Limb (tissue), 2 donors: ENCODE measurements around the gene TMEM132E.
A peak's percentile ranks its signal among the peaks of the same experiment; 100 is the strongest.

Source experiments
- DNase-seq, 2 donors: peaks; one replicate each; pipeline ENCODE4 v3.0.0-alpha.2; 2016; ENCODE audit errors: extremely low spot score in 2 of 2

Gene TMEM132E

GRCh38 chr17:34633760-34634159 is 54.4 kb downstream of the TMEM132E start:
- DNase-seq = no peak

DNA sequence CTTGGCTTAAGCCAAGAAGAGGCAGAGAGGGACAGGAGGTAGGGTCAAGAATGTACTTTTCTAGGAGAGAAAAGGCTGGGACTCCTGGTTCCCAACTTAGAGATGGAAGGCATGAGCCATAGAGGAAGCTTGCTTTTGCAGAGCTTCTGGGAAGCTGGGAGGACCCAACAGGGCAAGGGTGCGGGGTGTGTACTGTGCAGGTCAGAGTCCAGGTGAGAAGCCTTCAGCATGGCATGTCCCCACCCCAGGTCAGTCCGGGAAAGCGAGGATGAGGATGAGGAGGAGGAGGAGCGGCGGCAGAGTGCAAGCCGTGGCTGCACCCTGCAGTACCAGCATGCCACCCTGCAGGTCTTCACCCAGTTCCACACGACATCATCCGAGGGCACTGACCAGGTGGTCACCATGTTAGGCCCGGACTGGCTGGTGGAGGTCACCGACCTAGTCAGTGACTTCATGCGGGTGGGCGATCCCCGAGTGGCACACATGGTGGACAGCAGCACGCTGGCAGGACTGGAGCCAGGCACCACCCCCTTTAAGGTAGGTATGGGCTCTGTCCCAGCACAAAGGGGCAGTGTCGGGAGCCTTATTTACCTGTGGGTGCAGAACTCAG is 55.3 kb downstream of the TMEM132E start:
- DNase-seq = no peak

GRCh38 chr17:34635876-34636275 is 56.5 kb downstream of the TMEM132E start:
- no peak for DNase-seq

DNA sequence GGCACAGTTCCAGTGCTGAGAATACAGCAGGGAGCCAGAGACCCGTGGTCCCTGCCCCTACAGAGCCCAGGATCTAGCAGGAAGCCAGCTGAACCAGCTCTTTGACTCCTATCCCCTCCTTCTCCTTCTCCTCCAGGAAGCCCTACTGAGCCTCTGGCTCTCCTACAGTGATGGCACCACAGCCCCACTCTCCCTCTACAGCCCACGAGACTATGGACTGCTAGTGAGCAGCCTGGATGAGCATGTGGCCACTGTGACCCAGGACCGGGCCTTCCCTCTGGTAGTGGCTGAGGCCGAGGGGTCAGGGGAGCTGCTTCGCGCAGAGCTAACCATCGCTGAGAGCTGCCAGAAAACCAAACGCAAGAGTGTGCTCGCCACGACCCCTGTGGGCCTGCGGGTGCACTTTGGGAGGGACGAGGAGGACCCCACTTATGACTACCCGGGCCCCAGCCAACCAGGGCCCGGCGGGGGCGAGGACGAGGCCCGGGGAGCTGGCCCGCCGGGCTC is 57.7 kb downstream of the TMEM132E start:
- no peak for DNase-seq

DNA sequence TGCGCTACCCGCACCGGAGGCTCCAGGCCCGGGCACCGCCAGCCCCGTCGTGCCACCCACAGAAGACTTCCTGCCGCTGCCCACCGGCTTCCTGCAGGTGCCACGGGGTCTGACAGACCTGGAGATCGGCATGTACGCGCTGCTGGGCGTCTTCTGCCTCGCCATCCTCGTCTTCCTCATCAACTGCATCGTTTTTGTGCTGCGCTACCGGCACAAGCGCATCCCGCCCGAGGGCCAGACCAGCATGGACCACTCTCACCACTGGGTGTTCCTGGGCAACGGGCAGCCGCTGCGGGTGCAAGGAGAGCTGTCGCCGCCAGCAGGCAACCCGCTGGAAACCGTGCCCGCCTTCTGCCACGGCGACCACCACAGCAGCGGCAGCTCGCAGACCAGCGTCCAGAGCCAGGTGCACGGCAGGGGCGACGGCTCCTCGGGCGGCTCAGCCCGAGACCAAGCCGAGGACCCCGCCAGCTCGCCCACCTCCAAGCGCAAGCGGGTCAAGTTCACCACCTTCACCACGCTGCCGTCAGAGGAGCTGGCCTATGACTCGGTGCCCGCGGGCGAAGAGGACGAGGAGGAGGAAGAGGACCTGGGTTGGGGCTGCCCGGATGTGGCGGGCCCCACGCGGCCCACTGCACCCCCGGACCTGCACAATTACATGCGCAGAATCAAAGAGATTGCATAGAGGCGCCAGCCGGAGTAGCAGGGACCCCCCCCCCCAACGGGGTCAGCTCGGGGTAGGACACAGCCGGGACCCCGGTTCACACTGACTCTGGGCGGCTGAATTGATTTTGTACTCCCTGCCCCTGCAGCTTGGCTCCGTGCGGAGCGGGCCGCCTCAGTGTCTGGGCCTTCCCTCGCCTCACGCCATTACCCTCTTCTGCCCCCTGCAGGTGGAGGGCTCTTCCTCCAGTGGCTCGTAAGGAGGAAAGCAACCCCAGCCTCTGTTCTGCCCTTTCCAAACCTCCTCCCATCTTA is 58.5 kb downstream of the TMEM132E start:
- DNase-seq = peak; percentile 64 to 86

- DNase-seq = no peak
Observed at GRCh38 chr17:34638526-34639260, 59.3 kb downstream of the TMEM132E start.

DNA sequence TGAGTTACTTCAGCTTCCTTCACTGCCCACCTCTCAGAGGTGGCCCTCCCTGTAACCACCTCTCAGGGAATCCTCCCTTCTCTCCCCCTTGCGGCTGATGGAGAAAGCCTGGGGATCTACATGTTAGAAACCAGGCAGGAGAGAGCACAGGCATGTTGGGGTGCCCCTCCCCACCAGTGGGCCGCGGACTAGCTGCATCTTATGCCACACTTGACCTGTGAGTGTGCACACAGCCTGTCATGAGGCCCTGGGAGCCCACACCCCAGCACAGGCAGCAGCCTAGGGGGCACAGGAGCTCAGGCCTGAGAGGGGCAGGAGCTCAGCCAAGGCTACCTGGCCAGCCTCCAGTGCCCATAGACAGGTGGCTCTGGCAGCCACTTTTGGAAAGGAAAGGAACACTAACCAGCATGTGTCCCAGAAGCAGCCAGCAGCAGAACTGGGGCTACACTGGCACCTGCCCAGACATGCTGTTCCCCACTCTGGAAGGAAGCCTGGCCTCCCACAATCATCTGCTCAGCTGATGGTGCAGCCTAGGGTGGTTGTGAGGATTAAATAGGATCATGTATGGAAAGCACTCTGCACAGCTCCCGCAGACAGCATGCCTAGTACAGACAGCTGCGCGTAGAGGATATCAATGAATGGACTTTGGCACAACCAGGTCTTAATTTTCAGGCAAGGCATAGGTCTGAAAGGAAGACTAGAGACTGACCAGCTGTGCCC is 60.5 kb downstream of the TMEM132E start:
- peak in 1 of 2 donors; percentile 21 for DNase-seq

- DNase-seq = no peak
Observed at GRCh38 chr17:34641368-34641767, 62.0 kb downstream of the TMEM132E start.

- DNase-seq = no peak
Observed at GRCh38 chr17:34644941-34645550, 65.7 kb downstream of the TMEM132E start.

DNA sequence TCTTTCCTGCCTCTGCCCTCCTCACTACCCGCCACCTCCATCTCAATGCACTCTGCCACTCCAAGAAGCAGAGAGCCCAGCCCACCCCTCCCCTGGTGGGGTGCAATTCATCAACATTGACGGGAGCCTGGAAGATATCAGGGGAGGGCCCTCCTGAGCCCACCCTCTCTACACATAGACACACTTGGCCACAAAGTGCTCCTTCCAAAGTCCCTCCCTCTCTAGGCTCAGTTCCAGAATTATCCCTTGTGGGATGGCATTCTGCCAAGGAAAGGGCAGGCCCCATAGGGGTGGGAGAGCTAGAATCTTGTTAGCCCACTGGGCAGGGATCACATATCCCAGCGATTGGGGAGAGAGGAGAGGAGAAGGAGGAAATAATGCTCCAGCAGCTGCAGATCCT is 66.2 kb downstream of the TMEM132E start:
- DNase-seq = peak; percentile 31 to 62

- no peak for DNase-seq
Observed at GRCh38 chr17:34647511-34647910, 68.1 kb downstream of the TMEM132E start.

GRCh38 chr17:34650051-34650750 is 70.8 kb downstream of the TMEM132E start:
- DNase-seq = no peak

- DNase-seq = no peak
Observed at GRCh38 chr17:34651402-34651811, 72.0 kb downstream of the TMEM132E start.

GRCh38 chr17:34652021-34652555 is 72.7 kb downstream of the TMEM132E start:
- DNase-seq = no peak

DNA sequence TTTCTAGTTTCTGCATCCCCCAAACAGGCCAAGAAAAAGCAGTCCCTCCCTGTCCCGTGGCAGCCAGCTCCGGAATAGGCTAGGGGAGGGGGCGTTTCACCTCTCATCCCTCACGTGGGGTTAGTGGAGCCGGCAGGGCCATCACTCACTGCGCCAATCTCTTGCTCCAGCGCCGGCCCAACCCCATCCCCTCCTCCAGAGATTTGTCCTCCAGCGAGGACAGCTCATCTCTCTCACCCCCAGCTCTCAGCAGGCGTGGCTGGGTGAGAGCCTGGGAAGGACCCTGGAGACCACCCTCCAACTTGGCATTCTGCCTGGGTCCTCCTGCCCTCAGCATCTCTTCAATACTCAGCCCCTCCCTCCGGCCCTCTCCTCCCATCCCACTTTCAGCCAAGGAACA is 74.1 kb downstream of the TMEM132E start:
- peak in 1 of 2 donors; percentile 48 for DNase-seq

GRCh38 chr17:34654276-34654880 is 75.0 kb downstream of the TMEM132E start:
- no peak for DNase-seq

- no peak for DNase-seq
Observed at GRCh38 chr17:34654881-34655276, 75.5 kb downstream of the TMEM132E start.

DNA sequence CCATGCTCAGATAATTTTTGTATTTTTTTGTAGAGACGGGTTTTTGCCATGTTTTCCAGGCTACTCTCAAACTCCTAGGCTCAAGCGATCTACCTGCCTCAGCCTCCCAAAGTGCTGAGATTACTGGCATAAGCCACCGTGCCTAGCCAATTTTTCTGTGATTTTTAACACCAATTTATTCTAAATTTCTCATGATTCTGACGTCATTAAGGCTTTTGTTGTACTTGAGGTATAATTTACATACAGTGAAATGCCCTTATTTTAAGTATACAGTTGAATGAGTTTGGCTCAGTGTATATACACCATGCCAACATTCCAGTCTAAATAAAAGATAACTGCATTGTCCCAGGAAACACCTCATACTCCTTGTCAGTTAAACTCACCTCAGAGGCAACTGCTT is 77.4 kb downstream of the TMEM132E start:
- no peak for DNase-seq

DNA sequence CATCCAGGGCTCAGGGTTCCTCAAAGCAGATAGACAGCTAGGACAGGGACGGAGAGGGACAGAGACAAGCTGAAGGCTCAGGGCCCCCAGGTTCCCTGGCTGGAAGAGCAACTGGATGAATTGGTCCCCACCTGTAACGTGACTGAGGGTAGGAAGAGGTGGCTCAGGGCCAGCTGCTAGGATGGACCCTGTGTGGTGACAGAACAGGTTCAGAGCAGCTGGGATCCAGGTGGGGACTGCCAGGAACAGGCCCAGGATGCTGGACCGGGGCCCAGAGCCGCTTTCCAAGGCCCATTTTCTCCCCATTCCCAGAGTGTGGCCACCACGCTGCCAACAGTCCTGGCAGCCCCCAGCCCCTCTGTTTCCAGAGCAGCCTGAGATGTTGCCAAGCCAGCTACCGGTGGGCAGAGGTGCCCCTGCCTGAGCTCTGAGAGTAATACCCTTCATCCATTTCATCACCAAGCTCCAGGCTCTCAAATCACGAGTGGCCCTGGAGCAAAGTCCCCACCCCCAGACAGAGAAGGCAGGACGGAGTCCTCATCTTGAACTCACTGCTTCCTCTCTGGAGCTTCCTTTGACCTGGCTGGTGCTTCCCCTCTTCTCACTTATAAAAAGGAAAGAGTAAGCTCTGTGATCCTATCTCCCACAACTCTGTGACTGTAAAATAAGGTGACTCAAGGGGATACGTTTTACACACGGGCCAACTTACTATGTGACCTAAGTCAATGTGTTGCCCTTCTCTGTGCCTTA is 79.6 kb downstream of the TMEM132E start:
- DNase-seq = no peak
